ENCODE data around the gene PRDM16. TPM values are rescaled to one million over a fixed set of nuclear protein-coding genes. Genes with fewer than 3 reads are reported as not detected.

PRDM16 gene
- total RNA-seq, 1 experiment from 2014 or later, result 0.17 TPM

DNA sequence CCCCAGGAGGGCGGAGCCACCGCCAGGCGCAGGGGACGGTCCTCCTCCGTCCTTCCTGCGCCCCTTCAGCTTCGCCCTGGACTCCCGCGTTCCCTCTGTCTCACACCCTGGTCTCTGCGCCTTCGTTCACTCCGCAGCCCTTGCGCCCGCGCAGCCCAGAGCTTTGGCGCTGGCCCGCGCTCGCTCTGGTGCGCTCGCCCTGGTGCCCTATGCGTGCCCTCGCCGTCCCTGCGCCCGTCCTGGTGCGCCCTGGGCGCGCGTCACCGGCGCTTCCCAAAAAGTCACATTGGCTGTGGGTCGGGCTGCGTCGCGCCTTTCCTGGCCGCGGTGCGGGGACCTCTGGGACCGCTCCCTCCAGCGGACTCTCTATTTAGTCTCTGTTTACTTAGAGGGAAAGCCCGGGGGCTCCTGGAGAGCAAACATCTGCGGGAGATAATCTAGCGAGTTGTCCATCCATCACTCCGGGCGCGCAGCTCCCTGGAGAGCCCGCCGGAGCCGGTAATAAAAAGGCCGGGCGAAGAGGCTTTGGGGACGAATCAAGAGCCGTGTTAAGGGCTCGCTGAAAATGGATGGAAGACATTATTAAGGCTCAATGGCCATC is 178.6 kb downstream of the PRDM16 start:
- H3K14ac ChIP-seq (ENCODE audit: insufficient read depth, low read length), result no peak overlapping the region; the same call in 1 of the 2 replicates
- peaks cover 25% of the 10 kb centered on the region for H3K27me3 Mint-ChIP-seq (ENCODE audit: low read depth)

More for the DNA sequence above, 178.6 kb downstream of the PRDM16 start:
- H2BK15ac ChIP-seq (ENCODE audit: low read depth, low read length), result no peak overlapping the region
- no peak overlapping the region for H3K27ac Mint-ChIP-seq
- no peaks in the 10 kb centered on the region for H3K9me3 ChIP-seq (ENCODE audit: control insufficient read depth, low read depth, low read length)
- no peaks in the 10 kb centered on the region for H3K23me2 ChIP-seq (ENCODE audit: insufficient read length, low read depth, low read length, poor library complexity, severe bottlenecking)
- H3K9ac ChIP-seq (ENCODE audit: extremely low read depth, insufficient read length, low read length), result no peak overlapping the region
- no peak overlapping the region for H3K18ac ChIP-seq (ENCODE audit: insufficient read length, low read depth, low read length)
- H3K4me1 ChIP-seq (ENCODE audit: insufficient read depth, low read length), result no peaks in the 10 kb centered on the region
- H3T11ph ChIP-seq (ENCODE audit: low read length), result no peak overlapping the region
- H2BK5ac ChIP-seq (ENCODE audit: insufficient read length, low read length), result no peak overlapping the region
- no peak overlapping the region for H3K4ac ChIP-seq (ENCODE audit: low read depth, low read length)
- H3K23ac ChIP-seq (ENCODE audit: insufficient read length, low read depth, low read length), result no peak overlapping the region
- no peak overlapping the region for H3K27ac ChIP-seq (ENCODE audit: insufficient read length, low read depth, low read length)
- H3K4me2 ChIP-seq (ENCODE audit: insufficient read depth, insufficient read length, low read length), result no peak overlapping the region
- TF ChIP-seq, protein P1, sequence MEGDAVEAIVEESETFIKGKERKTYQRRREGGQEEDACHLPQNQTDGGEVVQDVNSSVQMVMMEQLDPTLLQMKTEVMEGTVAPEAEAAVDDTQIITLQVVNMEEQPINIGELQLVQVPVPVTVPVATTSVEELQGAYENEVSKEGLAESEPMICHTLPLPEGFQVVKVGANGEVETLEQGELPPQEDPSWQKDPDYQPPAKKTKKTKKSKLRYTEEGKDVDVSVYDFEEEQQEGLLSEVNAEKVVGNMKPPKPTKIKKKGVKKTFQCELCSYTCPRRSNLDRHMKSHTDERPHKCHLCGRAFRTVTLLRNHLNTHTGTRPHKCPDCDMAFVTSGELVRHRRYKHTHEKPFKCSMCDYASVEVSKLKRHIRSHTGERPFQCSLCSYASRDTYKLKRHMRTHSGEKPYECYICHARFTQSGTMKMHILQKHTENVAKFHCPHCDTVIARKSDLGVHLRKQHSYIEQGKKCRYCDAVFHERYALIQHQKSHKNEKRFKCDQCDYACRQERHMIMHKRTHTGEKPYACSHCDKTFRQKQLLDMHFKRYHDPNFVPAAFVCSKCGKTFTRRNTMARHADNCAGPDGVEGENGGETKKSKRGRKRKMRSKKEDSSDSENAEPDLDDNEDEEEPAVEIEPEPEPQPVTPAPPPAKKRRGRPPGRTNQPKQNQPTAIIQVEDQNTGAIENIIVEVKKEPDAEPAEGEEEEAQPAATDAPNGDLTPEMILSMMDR (conservative IDR thresholded peaks at IDR 0.05), result no peak
- H3K4me3 Mint-ChIP-seq, result peak overlapping the region; percentile 22 to 57; a peak in 3 of 5 replicates
- no peak overlapping the region for H2BK120ac ChIP-seq (ENCODE audit: low read depth, low read length, poor library complexity, severe bottlenecking)
- no peak overlapping the region for H4K8ac ChIP-seq (replicated peaks; ENCODE audit: insufficient read length, low read depth, low read length)
- no peak overlapping the region for H4K91ac ChIP-seq (ENCODE audit: insufficient read length, low read depth, low read length)
- no peak overlapping the region for H3K56ac ChIP-seq (ENCODE audit: insufficient read length, low read depth, low read length)
- DNase-seq, result peak; percentile 63
- no peaks in the 10 kb centered on the region for H4K20me1 ChIP-seq (ENCODE audit: control insufficient read depth, insufficient read depth, insufficient read length)
- no peaks in the 10 kb centered on the region for H3K79me2 ChIP-seq (ENCODE audit: insufficient read depth, low read length)
- WGBS (ENCODE audit: extremely low coverage, insufficient read length, low lambda C conversion rate), result no CpG with 5 or more reads among the region's 55 CpGs
- H3K9me3 Mint-ChIP-seq, result no peaks in the 10 kb centered on the region
- H2BK20ac ChIP-seq (ENCODE audit: low read depth, low read length, poor library complexity, severe bottlenecking), result no peak overlapping the region
- no peaks in the 10 kb centered on the region; the same call in 1 of the 2 replicates for H3K27me3 ChIP-seq (ENCODE audit: insufficient read depth, low read length)
- no peak overlapping the region for H2AK5ac ChIP-seq (ENCODE audit: insufficient read length, low read length)
- H3K4me1 Mint-ChIP-seq, result peaks cover 4 to 29% of the 10 kb centered on the region in 2 experiments
- H2BK12ac ChIP-seq (ENCODE audit: insufficient read length, low read depth, low read length), result no peak overlapping the region
- no peaks in the 10 kb centered on the region for H3K36me3 Mint-ChIP-seq (ENCODE audit: insufficient read depth in 1 of 3, low read depth in 3 of 3)
- H2AFZ ChIP-seq (ENCODE audit: low read length), result no peak overlapping the region
- no peak overlapping the region for H4K5ac ChIP-seq (ENCODE audit: insufficient read length, low read depth, low read length)
- no peaks in the 10 kb centered on the region for H3K79me1 ChIP-seq (ENCODE audit: insufficient read depth, low read depth, low read length, poor library complexity, severe bottlenecking)

Data from H9 (cell line).